ENCODE measurements around the gene KRTDAP.

KRTDAP gene

GRCh38 chr19:35531291-35531690 lies 41.0 kb upstream of the KRTDAP start:
- TF ChIP-seq CTCF (IDR thresholded peaks at IDR 0.05; ENCODE audit: control insufficient read depth, extremely low read depth, insufficient read depth) = no peak
- DNase-seq (ENCODE audit: low read depth) = no peak
- H3K4me3 ChIP-seq (ENCODE audit: low read depth, low read length) = no peak overlapping the region

- H3K4me3 ChIP-seq (ENCODE audit: low read depth, low read length) = no peak overlapping the region
- no peak for TF ChIP-seq CTCF (IDR thresholded peaks at IDR 0.05; ENCODE audit: control insufficient read depth, extremely low read depth, insufficient read depth)
- no peak for DNase-seq (ENCODE audit: low read depth)
These were observed 39.3 kb upstream of the KRTDAP start for GRCh38 chr19:35529241-35530218.

- H3K4me3 ChIP-seq (ENCODE audit: low read depth, low read length) = no peak within 1 kb of the TSS
- DNase-seq (ENCODE audit: low read depth) = no peak
- TF ChIP-seq CTCF (IDR thresholded peaks at IDR 0.05; ENCODE audit: control insufficient read depth, extremely low read depth, insufficient read depth) = no peak
These were observed 38.2 kb upstream of the KRTDAP start, which contains the start of gene SBSN for GRCh38 chr19:35528218-35529038. Gene SBSN (minus strand): TSS chr19:35528311. CDS start chr19:35528281, 30 bp downstream.

- TF ChIP-seq CTCF (IDR thresholded peaks at IDR 0.05; ENCODE audit: control insufficient read depth, extremely low read depth, insufficient read depth) = no peak
- no peak for DNase-seq (ENCODE audit: low read depth)
- H3K4me3 ChIP-seq (ENCODE audit: low read depth, low read length) = no peak overlapping the region
These were observed 35.6 kb upstream of the KRTDAP start for GRCh38 chr19:35525873-35526272.

- H3K4me3 ChIP-seq (ENCODE audit: low read depth, low read length) = no peak overlapping the region
- no peak for DNase-seq (ENCODE audit: low read depth)
- TF ChIP-seq CTCF (IDR thresholded peaks at IDR 0.05; ENCODE audit: control insufficient read depth, extremely low read depth, insufficient read depth) = no peak
These were observed 34.0 kb upstream of the KRTDAP start for GRCh38 chr19:35524181-35524837.

GRCh38 chr19:35522745-35523327 lies 32.6 kb upstream of the KRTDAP start:
- H3K4me3 ChIP-seq (ENCODE audit: low read depth, low read length) = no peak overlapping the region
- DNase-seq (ENCODE audit: low read depth) = peak; percentile 25
- TF ChIP-seq CTCF (IDR thresholded peaks at IDR 0.05; ENCODE audit: control insufficient read depth, extremely low read depth, insufficient read depth) = no peak

Measured in LNCaP clone FGC (cell line).